GM12878 (cell line): ENCODE measurements around the gene GCC1. TPM values are rescaled to one million over a fixed set of nuclear protein-coding genes. Genes with fewer than 3 reads are reported as not detected.

Experiments
- ATAC-seq: fragments of 200-7000 bp; cut with Tn5 transposase; 3 replicates; pipeline ENCODE4 v1.9.1; 2020; ENCODE audit warnings: mild to moderate bottlenecking, moderate library complexity
- BruUV-seq: library from RNA; stranded (reverse); fragments of 400-500 nt; replicated peaks from 2 replicates; lab custom pipeline; 2021; lab: Mats Ljungman, UMichigan
- CTCF ChIA-PET: fragments of 300-600 bp; sonication (Branson Sonifier 250); formaldehyde crosslinking; extraction: SDS; loops from one replicate; lab custom pipeline; 2021; ENCODE audit warnings: inconsistent platforms; lab: Yijun Ruan, JAX
- POLR2A ChIA-PET: fragments of 350-600 bp; formaldehyde crosslinking; extraction: SDS; loops from one replicate; lab custom pipeline; 2021; ENCODE audit warnings: inconsistent platforms; lab: Charles Lee
- RAD21 ChIA-PET: fragments of 300-600 bp; sonication (Branson Sonifier 250); formaldehyde crosslinking; loops from one replicate; lab custom pipeline; 2023; ENCODE audit warnings: antibody characterized with exemption; ENCODE audit not compliant: unreplicated experiment; lab: Charles Lee
- SMC1A ChIA-PET: fragments of 300-600 bp; sonication (Branson Sonifier 250); formaldehyde crosslinking; loops from one replicate; lab custom pipeline; 2023; ENCODE audit not compliant: unreplicated experiment, uncharacterized antibody; lab: Charles Lee
- DNase-seq: peaks from one replicate; pipeline ENCODE4 v3.0.0-alpha.2; 2011; ENCODE audit warnings: low read depth, low spot score
- FAIRE-seq: peaks from 3 replicates; lab custom pipeline; 2011; peaks lifted over from hg19 to GRCh38; lab: Jason Lieb, UNC
- H2AFZ ChIP-seq: 2 replicates; pipeline ENCODE4 v1.6.0; 2011; ENCODE audit warnings: low read depth, low read length, control low read depth; ENCODE audit not compliant: control insufficient read depth
- H3K27ac ChIP-seq: 2 replicates; pipeline ENCODE4 v1.5.1; 2011; ENCODE audit warnings: control low read depth; ENCODE audit not compliant: control insufficient read depth, insufficient read depth
- H3K27me3 ChIP-seq, 2 experiments: replicated peaks in 1 of 2; 2 replicates each; pipeline versions ENCODE4 v1.6.0 to v1.6.1; 2011; ENCODE audit warnings: low read length in 1 of 2; ENCODE audit not compliant: control insufficient read depth in 2 of 2, insufficient read depth in 2 of 2
- H3K36me3 ChIP-seq, 2 experiments: 2 replicates each; pipeline ENCODE4 v1.5.1; 2011; ENCODE audit warnings: low read length in 1 of 2; ENCODE audit not compliant: control insufficient read depth in 2 of 2, insufficient read depth in 2 of 2
- H3K4me1 ChIP-seq: 2 replicates; pipeline ENCODE4 v1.6.1; 2011; ENCODE audit warnings: mild to moderate bottlenecking, low read length, moderate library complexity, mixed read lengths; ENCODE audit not compliant: control insufficient read depth, insufficient read depth
- H3K4me2 ChIP-seq: 2 replicates; pipeline ENCODE4 v1.6.0; 2011; ENCODE audit warnings: control low read depth; ENCODE audit not compliant: control insufficient read depth, insufficient read depth
- H3K4me3 ChIP-seq: fragments of 200-600 bp; sonication (generic); 2 replicates; pipeline ENCODE4 v1.5.1; 2016
- H3K79me2 ChIP-seq: 2 replicates; pipeline ENCODE4 v1.6.0; 2011; ENCODE audit warnings: low read length; ENCODE audit not compliant: control insufficient read depth, insufficient read depth
- H3K9ac ChIP-seq: 2 replicates; pipeline ENCODE4 v1.8.0; 2011; ENCODE audit warnings: low read length, control low read depth, mixed read lengths; ENCODE audit not compliant: control insufficient read depth, insufficient read depth
- H3K9me3 ChIP-seq: replicated peaks from 3 replicates; pipeline ENCODE4 v1.5.1; 2011; ENCODE audit warnings: mild to moderate bottlenecking, low read length; ENCODE audit not compliant: control insufficient read depth, insufficient read depth
- H4K20me1 ChIP-seq: 2 replicates; pipeline ENCODE4 v1.6.0; 2011; ENCODE audit not compliant: control insufficient read depth, insufficient read depth
- BACH1 ChIP-seq: fragments of 450-650 bp; IDR thresholded peaks from 2 replicates; pipeline ENCODE4 v1.6.1; 2017; ENCODE audit warnings: mild to moderate bottlenecking, borderline replicate concordance
- CHD4 ChIP-seq: fragments of 200-600 bp; sonication (generic); IDR thresholded peaks from 2 replicates; pipeline ENCODE4 v1.6.1; 2016; ENCODE audit warnings: mild to moderate bottlenecking
- ETV6 ChIP-seq, 2 experiments: fragments of 450-650 bp in 1 of 2; IDR thresholded peaks in 1 of 2; conservative IDR thresholded peaks in 1 of 2; 2 replicates each; pipeline ENCODE4 v1.6.1; 2014; ENCODE audit warnings: antibody characterized with exemption in 1 of 2, borderline replicate concordance in 1 of 2, low read depth in 1 of 2, mild to moderate bottlenecking in 1 of 2, moderate library complexity in 1 of 2
- HSF1 ChIP-seq: fragments of 150-350 bp; IDR thresholded peaks from 2 replicates; pipeline ENCODE4 v1.6.1; 2014; ENCODE audit warnings: mild to moderate bottlenecking, low read depth, low read length
- IRF3 ChIP-seq: fragments of 450-650 bp; IDR thresholded peaks from 2 replicates; pipeline ENCODE4 v1.6.1; 2014; ENCODE audit warnings: mild to moderate bottlenecking
- JUND ChIP-seq: IDR thresholded peaks from 2 replicates; pipeline ENCODE4 v1.6.1; 2012; ENCODE audit warnings: low read depth, mild to moderate bottlenecking, low read length, improper control_type of control experiment, moderate library complexity
- LARP7 ChIP-seq: fragments of 450-650 bp; IDR thresholded peaks from 2 replicates; pipeline ENCODE4 v1.6.1; 2017; ENCODE audit warnings: mild to moderate bottlenecking
- MEF2B ChIP-seq: fragments of 450-650 bp; IDR thresholded peaks from 2 replicates; pipeline ENCODE4 v1.6.1; 2018; ENCODE audit warnings: mild to moderate bottlenecking, moderate library complexity; ENCODE audit not compliant: partially characterized antibody, poor library complexity, severe bottlenecking
- PRDM15 ChIP-seq: fragments of 450-650 bp; formaldehyde crosslinking; IDR thresholded peaks from 2 replicates; pipeline ENCODE4 v1.4.0; 2020; ENCODE audit warnings: mild to moderate bottlenecking, moderate library complexity
- WGBS: methylation state at CpG from one replicate; pipeline ENCODE4 v1.1.6; 2016; ENCODE audit warnings: low lambda C conversion rate; ENCODE audit not compliant: insufficient replicate concordance, insufficient coverage; ENCODE audit errors: missing lambda C conversion rate; 5-methylcytosine and 5-hydroxymethylcytosine counted together
- in situ Hi-C: fragments of 300-500 bp; cut with MboI; formaldehyde crosslinking; loops from 9 replicates; pipeline ENCODE4 v1.14.3; 2018; ENCODE audit warnings: mixed read lengths
- intact Hi-C: fragments of 100-400 bp; cut with micrococcal nuclease; formaldehyde crosslinking; loops from one replicate; pipeline ENCODE4 v1.14.2; 2022; ENCODE audit not compliant: unreplicated experiment
- polyA plus RNA-seq, 11 experiments: library from polyadenylated mRNA; depleted of rRNA in 4 of 11; unstranded in 6 of 11; stranded (reverse) in 5 of 11; fragments of >200 nt; fragmentation: Nextera tagmentation in 4 of 11; fragmentation: Illumina TruSeq in 1 of 11; extraction: Ambion mirVana in 4 of 11; extraction: Trizol in 1 of 11; gene quantifications; 1 replicate in 1 of 11; 2 replicates in 10 of 11; pipeline versions ENCODE4 v1.2.1 to v1.2.3, GENCODE V29; 2011 to 2016; ENCODE audit warnings: inconsistent platforms in 2 of 11, missing spikeins in 2 of 11, low read depth in 1 of 11
- total RNA-seq, 4 experiments: library from RNA; depleted of rRNA in 3 of 4; stranded (reverse); fragments of >200 nt in 3 of 4; fragmentation: Illumina TruSeq in 1 of 4; extraction: Trizol in 1 of 4; gene quantifications; 2 replicates each; pipeline versions ENCODE4 v1.2.1 to v1.2.3, GENCODE V29; 2013 to 2021

The GCC1 gene
- total and polyA plus RNA-seq, 10 of the 15 experiments (the other 5 are each of a cell fraction or from before 2014, with no cell fraction given), result 1.8 to 17.2 (median 9.0) TPM

GRCh38 chr7:127589896-127590295 lies 4.5 kb upstream of the GCC1 start:
- Histone ChIP-seq H3K27ac (no peak overlapping the region), H3K4me1 (peaks cover 4% of the 10 kb centered on the region), H3K4me2 (no peak overlapping the region), H3K27me3 (no peaks in the 10 kb centered on the region), H3K9ac (no peak overlapping the region), H4K20me1 (no peaks in the 10 kb centered on the region), H3K4me3 (0 out of 2 replicates have a peak overlapping the region, but pooled peaks have one; percentile 94), H3K79me2 (peaks cover 14% of the 10 kb centered on the region), H3K36me3 (peaks cover 0 to 3% of the 10 kb centered on the region in 2 experiments; a peak in 2 of 4 replicates), H2AFZ (no peak overlapping the region), H3K9me3 (no peaks in the 10 kb centered on the region)
- FAIRE-seq (no peak), ATAC-seq (no peak), DNase-seq (no peak)
- 92% methylated on average over 3 of the region's 3 CpGs for WGBS
- POLR2A ChIA-PET, result no interaction called here
- no peak for TF ChIP-seq PRDM15 (CRISPR knock-in tag)
- no peak for TF ChIP-seq JUND
- no peak for TF ChIP-seq BACH1
- no peak for TF ChIP-seq HSF1
- no peak for TF ChIP-seq MEF2B
- no peak for TF ChIP-seq LARP7
- no peak for TF ChIP-seq ETV6 (conservative IDR thresholded peaks at IDR 0.05 in 1 of 2, IDR thresholded peaks at IDR 0.05 in 1 of 2; ENCODE audit: borderline replicate concordance in 1 of 2, low read depth in 1 of 2)
- no peak for TF ChIP-seq IRF3
- TF ChIP-seq CHD4, result no peak
- in situ Hi-C loops (no loop called here), intact Hi-C loops (loop anchor here (2.0 kb wide), 1 partner anchor 63 kb away; the partner anchor contains the start of gene SND1)
- SMC1A ChIA-PET, result no interaction called here
- CTCF ChIA-PET, result interaction anchor here (1.4 to 1.7 kb wide), 2 partner anchors 8 to 11 kb away, joined by 4 to 5 read pairs; no protein-coding TSS in a partner anchor
- no TSS peak for BruUV-seq
- RAD21 ChIA-PET, result interaction anchor here (0.7 kb wide), 1 partner anchor 54 kb away, joined by 3 read pairs; no protein-coding TSS in a partner anchor
